Stomach (tissue), 9 donors: Measurements from ENCODE around the gene STARD7. TPM values are rescaled to one million over a fixed set of nuclear protein-coding genes. Genes with fewer than 3 reads are reported as not detected.

Experiments used
- DNase-seq, 2 donors: peaks; one replicate each; pipeline versions ENCODE4 v3.0.0 to v3.0.0-alpha.2; 2013 to 2019
- H3K27ac ChIP-seq, 5 donors: fragments of 200-600 bp in 4 of 5; sonication (generic) in 4 of 5; one replicate each; pipeline ENCODE4 v1.5.1; 2013 to 2019; ENCODE audit warnings: mild to moderate bottlenecking in 1 of 5, moderate library complexity in 1 of 5
- H3K27me3 ChIP-seq, 3 donors: fragments of 200-600 bp; sonication (generic); one replicate each; pipeline ENCODE4 v1.5.1; 2017 to 2019; ENCODE audit warnings: mixed run types in 1 of 3
- H3K36me3 ChIP-seq, 4 donors: fragments of 200-600 bp; sonication (generic); 1 replicate in 3 of 4; 2 replicates in 1 of 4; pipeline ENCODE4 v1.5.1; 2016 to 2019
- H3K4me1 ChIP-seq, 4 donors: fragments of 200-600 bp; sonication (generic); one replicate each; pipeline ENCODE4 v1.5.1; 2016 to 2019
- H3K4me3 ChIP-seq, 4 donors: fragments of 200-600 bp; sonication (generic) in 3 of 4; one replicate each; pipeline ENCODE4 v1.5.1; 2016 to 2019; ENCODE audit warnings: mild to moderate bottlenecking in 1 of 4
- H3K9me3 ChIP-seq, 4 donors: fragments of 200-600 bp; sonication (generic); one replicate each; pipeline ENCODE4 v1.5.1; 2016 to 2019
- EP300 ChIP-seq: sonication (generic); formaldehyde crosslinking; IDR thresholded peaks from one replicate; pipeline ENCODE4 v1.6.1; 2017; ENCODE audit warnings: antibody characterized with exemption
- POLR2A ChIP-seq, 4 donors: fragments of 450-650 bp; IDR thresholded peaks; one replicate each; pipeline ENCODE4 v1.6.1; 2016; ENCODE audit warnings: antibody characterized with exemption in 4 of 4, control low read depth in 2 of 4, mild to moderate bottlenecking in 1 of 4, moderate library complexity in 1 of 4
- POLR2AphosphoS5 ChIP-seq, 3 donors: sonication (generic); formaldehyde crosslinking; IDR thresholded peaks; one replicate each; pipeline ENCODE4 v1.6.1; 2016; ENCODE audit warnings: antibody characterized with exemption in 3 of 3
- WGBS, 5 donors: extraction: QIAGEN DNeasy Blood & Tissue Kit in 3 of 5; methylation state at CpG; one replicate each; pipeline versions ENCODE4 v1.1.5 to v1.1.7; 2013 to 2018; 5-methylcytosine and 5-hydroxymethylcytosine counted together
- intact Hi-C: fragments of 100-400 bp; cut with DNase I; formaldehyde crosslinking; loops from one replicate; pipeline ENCODE4 v1.15.1; 2023; ENCODE audit warnings: low total_unique reads
- polyA plus RNA-seq, 3 donors: library from polyadenylated mRNA; stranded (reverse); fragments of 200-250 nt; gene quantifications; one replicate each; pipeline ENCODE4 v1.2.3, GENCODE V29; 2013
- total RNA-seq, 5 donors: library from RNA; depleted of rRNA; stranded (reverse); fragments of >200 nt; gene quantifications; one replicate each; pipeline versions ENCODE4 v1.1.0 to v1.2.3, GENCODE V29; 2014 to 2016
- TF ChIP-seq, protein P1 (sequence below), 7 experiments: fragments of 450-650 bp in 4 of 7; fragments of 200-600 bp in 3 of 7; sonication (generic) in 3 of 7; IDR thresholded peaks; one replicate each; pipeline ENCODE4 v1.5.1; 2016 to 2019; ENCODE audit warnings: antibody characterized with exemption in 7 of 7, control low read depth in 2 of 7, mild to moderate bottlenecking in 1 of 7
- donor health status: healthy with polysubstance abuse.
- donor health status: Bipolar disorder and iron deficiency.
- donor health status: healthy.

Gene STARD7
- total and polyA plus RNA-seq, 8 donors, result 30.3 to 165 (median 48.7) TPM

DNA sequence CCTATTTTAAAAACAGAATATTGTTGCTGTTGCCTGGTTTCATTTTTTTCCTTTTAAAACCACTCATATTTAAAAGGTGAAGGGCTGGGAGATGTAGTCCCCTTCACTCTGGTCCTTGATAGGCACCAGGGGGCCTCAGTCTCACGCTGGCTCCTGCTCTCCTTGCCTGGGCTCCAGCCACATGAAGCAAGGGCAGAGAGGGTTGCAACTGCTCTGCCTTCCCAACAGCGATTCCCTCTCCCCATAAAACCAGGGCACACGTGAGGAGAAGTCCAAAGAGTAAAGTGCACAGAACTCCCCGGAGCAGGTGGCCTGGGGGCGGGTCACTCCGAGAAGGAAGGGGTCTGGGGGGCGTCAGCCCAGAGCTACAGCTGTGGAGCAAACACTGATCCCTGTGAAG lies 44.4 kb upstream of the STARD7 start:
- peaks cover 6 to 53% (median 18%) of the 10 kb centered on the region in 4 donors for H3K4me1 ChIP-seq
- TF ChIP-seq POLR2AphosphoS5 (IDR thresholded peaks at IDR 0.05) (no peak), EP300 (no peak), POLR2A (IDR thresholded peaks at IDR 0.05) (no peak)
- TF ChIP-seq, protein P1, sequence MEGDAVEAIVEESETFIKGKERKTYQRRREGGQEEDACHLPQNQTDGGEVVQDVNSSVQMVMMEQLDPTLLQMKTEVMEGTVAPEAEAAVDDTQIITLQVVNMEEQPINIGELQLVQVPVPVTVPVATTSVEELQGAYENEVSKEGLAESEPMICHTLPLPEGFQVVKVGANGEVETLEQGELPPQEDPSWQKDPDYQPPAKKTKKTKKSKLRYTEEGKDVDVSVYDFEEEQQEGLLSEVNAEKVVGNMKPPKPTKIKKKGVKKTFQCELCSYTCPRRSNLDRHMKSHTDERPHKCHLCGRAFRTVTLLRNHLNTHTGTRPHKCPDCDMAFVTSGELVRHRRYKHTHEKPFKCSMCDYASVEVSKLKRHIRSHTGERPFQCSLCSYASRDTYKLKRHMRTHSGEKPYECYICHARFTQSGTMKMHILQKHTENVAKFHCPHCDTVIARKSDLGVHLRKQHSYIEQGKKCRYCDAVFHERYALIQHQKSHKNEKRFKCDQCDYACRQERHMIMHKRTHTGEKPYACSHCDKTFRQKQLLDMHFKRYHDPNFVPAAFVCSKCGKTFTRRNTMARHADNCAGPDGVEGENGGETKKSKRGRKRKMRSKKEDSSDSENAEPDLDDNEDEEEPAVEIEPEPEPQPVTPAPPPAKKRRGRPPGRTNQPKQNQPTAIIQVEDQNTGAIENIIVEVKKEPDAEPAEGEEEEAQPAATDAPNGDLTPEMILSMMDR (IDR thresholded peaks at IDR 0.05), result no peak
- H3K27ac ChIP-seq, result no peak overlapping the region
- H3K36me3 ChIP-seq, result peaks cover 39 to 70% (median 69%) of the 10 kb centered on the region in 4 donors
- no peak overlapping the region for H3K4me3 ChIP-seq
- DNase-seq, result no peak
- intact Hi-C loops, result no loop called here
- WGBS, 5 donors, result 65 to 91% (median 83%) methylated on average over 7 of the region's 7 CpGs
- no peaks in the 10 kb centered on the region for H3K27me3 ChIP-seq
- H3K9me3 ChIP-seq, result no peaks in the 10 kb centered on the region

DNA sequence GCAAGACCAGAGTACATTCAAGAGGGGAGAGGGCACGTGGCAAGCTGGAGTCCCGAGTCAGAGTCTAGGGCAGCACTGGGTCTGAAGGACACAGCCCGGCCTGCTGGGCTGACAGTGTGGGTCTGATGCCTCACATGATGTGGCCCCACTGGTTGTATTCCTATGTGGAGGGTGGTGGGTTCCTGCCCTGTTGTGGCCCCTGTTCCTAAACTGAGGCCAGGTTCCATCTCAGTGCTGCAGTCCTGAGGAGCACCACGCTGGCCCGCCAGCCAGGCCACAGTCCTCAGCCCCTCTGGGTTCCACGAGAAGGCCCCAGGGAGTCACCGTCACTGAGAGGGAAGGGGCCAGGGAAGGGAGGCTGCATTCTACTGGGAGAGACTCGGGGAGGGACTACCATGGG lies 43.9 kb upstream of the STARD7 start:
- intact Hi-C loops, result no loop called here
- TF ChIP-seq POLR2AphosphoS5 (IDR thresholded peaks at IDR 0.05) (no peak), EP300 (no peak), POLR2A (IDR thresholded peaks at IDR 0.05) (no peak)
- TF ChIP-seq, protein P1 (IDR thresholded peaks at IDR 0.05), result no peak
- no peak for DNase-seq
- H3K27ac ChIP-seq, result peak overlapping the region in 1 of 5 donors; percentile 53
- H3K4me1 ChIP-seq, result peaks cover 6 to 51% (median 15%) of the 10 kb centered on the region in 4 donors
- peaks cover 39 to 70% (median 66%) of the 10 kb centered on the region in 4 donors for H3K36me3 ChIP-seq
- no peaks in the 10 kb centered on the region for H3K27me3 ChIP-seq
- 92 to 95% (median 94%) methylated on average over 8 of the region's 8 CpGs for WGBS, 5 donors
- H3K4me3 ChIP-seq, result no peak overlapping the region
- H3K9me3 ChIP-seq, result no peaks in the 10 kb centered on the region

DNA sequence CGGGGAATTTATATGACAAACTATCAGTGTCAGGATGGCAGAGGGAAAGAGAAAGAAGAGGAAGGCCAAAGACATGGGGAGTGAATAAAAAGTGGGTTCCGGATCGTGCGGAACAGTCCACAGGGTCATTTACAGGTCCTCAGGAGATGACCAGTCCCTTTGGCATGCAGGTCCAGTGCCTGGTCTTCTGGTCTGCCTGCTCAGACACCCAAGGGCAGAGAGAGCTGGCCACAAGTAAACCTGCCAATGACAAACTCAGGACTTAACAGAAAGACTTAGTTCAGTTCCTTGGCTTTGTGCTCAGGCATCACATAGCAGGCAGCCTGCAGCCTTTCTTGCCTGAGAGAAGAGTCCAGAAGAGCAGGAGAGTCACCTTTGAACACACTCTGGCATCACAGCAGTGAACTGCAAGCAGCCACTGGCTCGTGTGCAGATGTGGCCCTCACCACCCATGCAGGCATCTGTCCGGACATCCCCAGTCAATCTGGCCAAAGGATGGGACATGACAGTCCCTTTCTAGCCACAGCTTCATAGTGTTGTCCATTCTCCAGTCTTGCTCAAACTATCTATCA lies 43.2 kb upstream of the STARD7 start:
- H3K4me1 ChIP-seq, result peaks cover 6 to 51% (median 14%) of the 10 kb centered on the region in 4 donors
- DNase-seq, result peak; percentile 61 to 67
- WGBS, 5 donors, result 61 to 66% (median 63%) methylated on average over 6 of the region's 6 CpGs
- H3K27ac ChIP-seq, result peak overlapping the region in 3 of 5 donors; percentile 25 to 53 (median 53)
- H3K4me3 ChIP-seq, result no peak overlapping the region
- no peak for TF ChIP-seq POLR2A (IDR thresholded peaks at IDR 0.05)
- peak in 1 of 3 donors; percentile 17 for TF ChIP-seq POLR2AphosphoS5 (IDR thresholded peaks at IDR 0.05)
- H3K27me3 ChIP-seq, result no peaks in the 10 kb centered on the region
- H3K36me3 ChIP-seq, result peaks cover 39 to 68% (median 61%) of the 10 kb centered on the region in 4 donors
- intact Hi-C loops, result no loop called here
- H3K9me3 ChIP-seq, result no peaks in the 10 kb centered on the region

DNA sequence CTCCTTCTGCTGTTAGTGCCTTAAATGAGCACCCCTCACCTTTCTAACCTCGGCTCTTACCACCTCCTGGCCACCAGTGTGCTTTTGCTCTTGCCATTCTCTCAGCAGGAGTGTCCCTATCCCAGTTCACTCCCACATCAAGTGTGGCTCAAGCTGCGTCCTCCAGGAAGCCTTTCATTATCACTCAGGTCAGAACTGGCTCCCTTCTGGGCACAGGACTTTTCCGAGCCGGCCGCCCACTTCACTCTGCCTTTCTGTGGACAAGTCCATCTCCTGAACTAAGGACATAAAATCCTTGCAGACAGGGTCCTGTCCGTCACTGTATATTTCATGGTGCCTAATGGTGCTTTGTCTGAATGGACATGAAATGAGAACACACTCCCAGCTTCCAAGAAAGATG lies 41.6 kb upstream of the STARD7 start:
- peaks cover 6 to 52% (median 14%) of the 10 kb centered on the region in 4 donors for H3K4me1 ChIP-seq
- H3K4me3 ChIP-seq, result no peak overlapping the region
- H3K36me3 ChIP-seq, result peaks cover 32 to 54% (median 47%) of the 10 kb centered on the region in 4 donors
- WGBS, 5 donors, result 85 to 89% (median 85%) methylated on average over 6 of the region's 6 CpGs
- H3K27ac ChIP-seq, result peak overlapping the region in 2 of 5 donors; percentile 10 to 36
- no peaks in the 10 kb centered on the region for H3K9me3 ChIP-seq
- TF ChIP-seq POLR2AphosphoS5 (IDR thresholded peaks at IDR 0.05) (no peak), POLR2A (IDR thresholded peaks at IDR 0.05) (no peak), EP300 (no peak)
- intact Hi-C loops, result no loop called here
- no peak for DNase-seq
- H3K27me3 ChIP-seq, result no peaks in the 10 kb centered on the region

DNA sequence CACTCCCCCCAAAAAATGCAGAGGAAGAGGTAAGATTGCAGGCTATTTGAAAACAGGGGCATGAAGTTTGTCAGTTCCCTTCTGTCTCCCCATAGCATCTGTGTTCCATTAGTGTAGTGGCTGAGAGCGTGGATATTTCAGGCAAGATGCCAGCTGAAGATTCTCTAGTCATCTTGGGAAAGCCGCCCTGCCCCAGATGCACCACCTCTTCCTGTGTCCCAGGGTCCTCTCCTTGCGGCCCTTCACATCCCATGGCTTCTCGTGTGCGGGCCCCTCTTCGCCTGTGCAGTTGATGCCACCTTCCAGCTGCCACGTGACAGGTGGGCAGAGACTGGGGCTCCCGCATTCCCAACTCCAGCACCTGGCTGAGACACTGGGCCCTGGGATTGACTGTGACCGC lies 41.0 kb upstream of the STARD7 start:
- DNase-seq, result peak in 1 of 2 donors; percentile 58
- Histone ChIP-seq H3K36me3 (peaks cover 27 to 48% (median 42%) of the 10 kb centered on the region in 4 donors), H3K27ac (peak overlapping the region in 2 of 5 donors; percentile 10 to 36), H3K9me3 (no peaks in the 10 kb centered on the region), H3K27me3 (no peaks in the 10 kb centered on the region), H3K4me3 (no peak overlapping the region), H3K4me1 (peaks cover 6 to 48% (median 14%) of the 10 kb centered on the region in 4 donors)
- intact Hi-C loops, result no loop called here
- WGBS, 5 donors, result 84 to 88% (median 87%) methylated on average over 9 of the region's 9 CpGs
- TF ChIP-seq, protein P1 (IDR thresholded peaks at IDR 0.05), result no peak
- TF ChIP-seq EP300, result no peak
- TF ChIP-seq POLR2A (IDR thresholded peaks at IDR 0.05), result no peak
- no peak for TF ChIP-seq POLR2AphosphoS5 (IDR thresholded peaks at IDR 0.05)
